Medulla oblongata (tissue), 1 donor: Measurements from ENCODE around the gene CLDN16.

Source experiments
- DNase-seq: peaks from one replicate; pipeline ENCODE4 v3.0.0-alpha.2; 2015; ENCODE audit errors: extremely low spot score

CLDN16 gene

DNA sequence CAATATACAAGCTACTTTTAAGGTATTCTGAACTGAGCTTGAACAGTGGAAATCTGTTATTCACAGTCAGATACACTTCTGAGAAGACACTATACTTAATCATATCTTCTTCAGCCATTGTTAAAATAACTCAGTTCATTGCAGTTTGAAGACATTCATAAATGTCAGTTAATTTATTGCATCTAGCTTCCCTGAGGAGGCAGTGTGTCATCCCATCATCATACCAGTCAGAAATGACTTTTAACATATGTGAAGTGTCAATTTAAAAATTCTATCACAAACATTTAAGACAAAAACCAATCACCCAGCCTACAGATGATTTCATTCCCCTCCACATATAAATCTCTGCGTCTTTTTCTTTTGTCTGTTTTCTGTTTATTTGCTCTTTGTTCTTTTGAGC, 54.3 kb downstream of the CLDN16 start:
- no peak for DNase-seq

DNA sequence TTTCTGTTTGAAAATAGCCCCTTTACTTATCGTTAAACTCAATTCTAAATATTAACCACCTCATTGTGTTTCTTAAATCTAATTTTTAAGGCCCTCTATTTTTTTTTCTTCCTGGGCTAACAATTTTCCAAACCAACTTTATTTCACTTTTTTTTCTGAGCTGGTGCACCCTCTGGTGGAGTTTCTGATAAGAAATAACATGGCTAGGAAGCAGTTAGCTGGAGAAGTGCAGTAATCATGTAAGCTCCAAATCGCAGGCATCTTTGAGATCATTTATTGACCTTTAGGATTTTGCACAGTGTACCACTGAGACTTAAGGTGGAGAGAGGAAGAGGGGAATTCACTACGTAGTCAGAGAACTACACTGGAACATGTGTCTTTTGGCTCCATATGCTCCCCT, 55.3 kb downstream of the CLDN16 start:
- DNase-seq = no peak

DNA sequence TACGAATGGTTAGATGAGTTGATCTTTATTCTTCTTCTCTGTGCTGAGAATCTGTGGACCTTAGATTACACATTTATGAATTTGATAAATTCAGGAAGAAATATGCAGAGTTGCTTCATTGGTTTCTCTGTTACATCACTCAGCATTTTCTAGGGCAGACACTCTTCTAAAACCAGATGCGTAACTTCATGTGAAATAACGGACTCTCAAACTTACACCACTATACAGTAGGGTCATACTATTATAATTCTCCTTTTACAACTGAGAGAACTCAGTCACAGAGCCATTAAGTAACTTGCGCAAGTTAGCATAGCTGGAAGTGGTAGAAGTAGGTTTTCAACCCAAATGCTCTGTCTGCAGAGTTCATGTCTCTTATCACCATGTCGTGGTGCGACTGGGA, 56.0 kb downstream of the CLDN16 start:
- no peak for DNase-seq

DNA sequence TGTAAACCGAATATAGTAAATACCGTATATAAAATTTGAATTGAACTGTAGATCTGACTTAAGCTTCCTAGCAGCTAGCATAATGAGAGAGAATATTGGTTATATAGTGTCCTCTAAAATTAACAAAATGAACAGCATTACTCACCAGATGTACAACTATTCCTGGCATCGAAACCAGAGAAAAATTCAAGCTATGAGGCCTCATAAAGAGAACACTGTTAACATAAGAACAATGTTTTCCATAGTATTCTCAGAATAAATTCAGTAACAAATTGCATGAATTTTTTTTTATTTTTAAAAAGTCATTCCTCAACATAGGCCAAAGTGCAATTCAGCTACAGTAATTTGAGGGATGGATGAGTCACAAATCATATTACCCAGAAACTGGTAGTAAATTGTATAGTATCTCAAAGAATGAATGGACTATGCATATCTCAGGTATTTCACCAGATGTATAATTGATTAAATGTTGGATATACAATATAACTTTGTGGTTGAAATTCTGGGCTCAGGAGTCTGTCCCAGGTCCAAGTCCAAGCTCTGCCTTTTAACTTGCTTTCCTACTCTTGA, 56.7 kb downstream of the CLDN16 start:
- no peak for DNase-seq

DNA sequence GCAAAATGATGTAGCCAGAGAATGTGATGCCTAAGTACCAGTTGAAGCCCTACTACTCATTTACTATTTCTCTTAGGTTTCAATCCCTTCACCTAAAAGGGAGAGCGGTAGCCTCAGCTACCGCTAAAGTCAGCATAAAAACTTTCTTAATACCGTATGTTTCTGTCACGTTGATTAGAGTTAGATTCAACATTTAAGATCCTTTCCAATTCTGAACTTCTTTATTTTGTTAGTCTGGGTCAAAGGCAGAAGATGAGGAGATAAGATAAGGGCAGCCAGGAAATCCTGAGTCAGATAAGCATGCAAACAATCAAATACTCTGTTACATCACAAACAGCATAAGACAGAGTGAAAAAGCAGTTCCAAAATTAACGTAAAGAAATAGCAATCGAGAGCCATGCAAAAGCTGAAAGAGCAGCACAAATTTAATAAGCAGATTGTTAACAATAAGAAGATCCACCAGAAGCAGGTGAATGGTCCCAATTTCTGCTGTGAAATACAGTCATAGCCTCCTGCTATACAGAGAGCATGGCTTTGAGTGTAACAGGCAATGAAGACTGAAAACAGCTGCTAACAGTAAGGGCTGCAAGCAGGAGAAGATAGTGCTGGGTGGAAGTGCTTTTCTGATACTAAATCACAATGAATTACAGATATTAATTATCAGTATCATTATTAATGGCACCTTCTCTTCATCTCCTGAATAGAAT, 58.8 kb downstream of the CLDN16 start:
- no peak for DNase-seq

DNA sequence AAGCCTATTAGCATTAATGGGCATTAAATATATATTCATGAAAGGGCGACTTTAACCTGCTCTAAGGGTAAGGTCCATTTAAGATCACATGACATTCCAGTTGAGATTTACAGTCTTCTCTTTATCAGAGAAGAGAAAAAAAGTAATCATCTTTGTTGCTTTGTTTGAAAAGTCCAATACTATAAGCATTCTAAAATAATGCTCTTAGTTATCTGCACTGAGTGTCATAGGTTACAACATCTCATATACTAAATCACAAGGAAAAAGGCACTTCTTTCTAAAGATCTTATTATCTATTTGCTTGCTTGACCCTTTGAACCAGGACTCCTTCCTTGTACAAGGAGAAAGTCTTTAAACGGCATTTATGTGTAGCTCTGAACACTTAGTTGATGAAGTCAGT, 60.3 kb downstream of the CLDN16 start:
- no peak for DNase-seq

DNA sequence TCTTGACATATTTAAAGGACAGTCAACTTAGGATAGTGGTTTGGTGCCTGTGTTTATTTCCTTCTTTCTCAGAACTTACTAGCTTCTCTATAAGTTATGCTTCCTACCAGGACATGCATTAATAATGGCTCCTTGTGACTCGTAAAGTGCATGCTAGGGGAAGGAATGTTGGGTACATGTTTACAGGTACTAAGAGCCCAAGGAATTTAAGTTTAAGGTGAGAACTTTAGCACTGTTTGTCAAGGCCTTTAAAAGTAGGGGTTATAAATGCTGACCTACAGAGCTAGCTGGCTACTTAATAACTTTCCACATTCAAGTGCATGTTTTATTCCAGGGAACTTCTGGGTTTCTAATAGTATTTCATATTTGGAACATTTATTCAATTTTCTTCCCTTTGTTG, 61.8 kb downstream of the CLDN16 start, which contains the start of gene TMEM207:
Gene TMEM207 (minus strand): TSS at position 101 of the 400 bp plus-strand sequence. CDS start 92 bp downstream, at position 9.
- no peak for DNase-seq

DNA sequence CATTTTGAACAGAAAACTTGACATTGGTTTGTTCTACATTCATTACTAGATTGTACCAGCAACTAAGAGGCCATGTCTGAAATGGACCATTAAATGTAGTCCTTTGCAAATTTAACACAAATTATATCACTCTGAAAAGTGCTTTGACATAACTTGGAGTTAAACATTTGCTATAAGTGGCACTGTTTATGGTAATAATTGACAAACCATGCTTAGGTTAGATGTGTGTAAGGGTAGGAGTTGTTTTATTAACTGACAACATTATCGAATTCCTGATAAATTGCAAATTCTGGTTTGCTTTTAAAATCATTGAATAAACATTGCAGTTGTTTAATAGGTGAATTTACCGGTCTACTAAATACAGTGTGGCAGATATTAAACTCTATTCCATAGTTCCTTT, 67.9 kb downstream of the CLDN16 start:
- DNase-seq = no peak

DNA sequence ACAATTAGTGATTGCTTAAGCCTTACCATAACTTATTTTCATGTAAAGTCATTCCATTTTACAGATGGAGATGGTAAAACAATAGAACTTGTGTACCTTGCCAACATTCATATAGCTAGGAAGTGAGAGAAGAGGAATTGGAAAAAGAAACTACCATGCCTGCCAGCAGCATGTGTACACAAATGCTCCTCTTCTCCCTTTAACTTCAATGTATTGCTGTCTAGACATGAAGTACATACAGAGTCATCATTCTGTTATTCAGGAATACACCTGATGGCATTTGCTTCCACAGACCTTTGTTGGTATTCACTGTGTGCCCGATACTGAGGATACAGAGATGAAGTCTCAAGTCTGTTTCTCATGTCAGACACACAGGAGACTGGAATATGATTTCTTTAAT, 68.8 kb downstream of the CLDN16 start:
- no peak for DNase-seq

DNA sequence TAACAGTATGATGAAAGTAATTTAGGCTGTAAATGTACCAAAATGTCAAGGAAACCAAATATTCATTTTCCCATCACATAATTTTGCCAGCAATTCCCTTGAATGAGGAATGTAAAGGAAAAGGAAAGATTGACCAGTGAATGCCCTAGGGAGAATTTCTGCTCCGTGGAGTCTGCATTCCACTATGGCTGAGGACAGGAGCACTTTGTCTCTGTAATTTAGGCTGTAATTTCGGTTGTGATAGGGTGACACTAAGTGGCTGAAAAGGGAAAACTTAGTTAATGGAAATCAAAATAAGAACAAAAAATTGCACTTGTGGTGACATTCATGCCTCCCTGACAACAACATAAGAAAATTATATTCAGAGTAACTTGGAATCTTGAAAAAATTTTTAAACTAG, 70.1 kb downstream of the CLDN16 start:
- no peak for DNase-seq
